GDM1 (cell line): ENCODE results near the gene KLK1.

Experiments used
- DNase-seq: peaks from one replicate; lab custom pipeline; 2025; lab: John Stamatoyannopoulos, UW

The KLK1 gene

DNA sequence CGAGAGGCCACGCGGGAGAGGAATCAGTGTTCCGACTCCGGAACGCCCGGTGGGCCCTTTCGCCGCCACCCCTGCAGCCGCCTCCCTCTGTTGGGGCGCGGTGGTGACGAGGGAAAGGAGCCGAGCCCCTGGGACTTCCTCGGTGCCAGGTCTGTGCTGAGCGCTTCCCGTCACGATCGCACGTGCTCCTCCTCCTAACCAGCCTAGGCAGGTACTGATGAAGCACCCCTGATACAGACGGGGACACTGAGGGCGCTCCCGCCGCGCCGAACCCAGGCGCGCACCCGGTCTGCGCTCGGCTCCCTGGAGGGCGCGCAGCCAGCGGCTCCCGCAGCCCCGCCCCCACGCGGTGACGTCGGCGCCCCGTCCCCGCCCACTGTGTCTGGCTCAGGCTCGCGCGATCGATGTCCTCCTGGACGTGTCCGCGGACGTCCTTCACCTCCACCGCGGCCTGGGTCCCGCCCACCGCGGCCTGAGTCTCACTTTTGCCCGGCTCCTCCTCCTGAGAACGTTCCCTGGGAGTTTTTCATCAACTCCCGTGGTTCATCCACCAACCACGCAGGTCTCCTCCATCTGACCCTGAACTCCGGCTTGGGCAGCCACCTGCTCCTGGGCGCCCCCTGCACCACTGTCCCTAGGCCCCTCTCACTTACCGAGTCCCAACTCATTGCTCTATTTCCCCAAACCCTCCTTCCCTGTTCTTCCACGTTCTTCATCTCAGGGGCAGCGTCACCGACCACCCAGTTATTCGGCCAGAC is 12.4 kb upstream of the KLK1 start:
- DNase-seq, result peak; percentile 24

DNA sequence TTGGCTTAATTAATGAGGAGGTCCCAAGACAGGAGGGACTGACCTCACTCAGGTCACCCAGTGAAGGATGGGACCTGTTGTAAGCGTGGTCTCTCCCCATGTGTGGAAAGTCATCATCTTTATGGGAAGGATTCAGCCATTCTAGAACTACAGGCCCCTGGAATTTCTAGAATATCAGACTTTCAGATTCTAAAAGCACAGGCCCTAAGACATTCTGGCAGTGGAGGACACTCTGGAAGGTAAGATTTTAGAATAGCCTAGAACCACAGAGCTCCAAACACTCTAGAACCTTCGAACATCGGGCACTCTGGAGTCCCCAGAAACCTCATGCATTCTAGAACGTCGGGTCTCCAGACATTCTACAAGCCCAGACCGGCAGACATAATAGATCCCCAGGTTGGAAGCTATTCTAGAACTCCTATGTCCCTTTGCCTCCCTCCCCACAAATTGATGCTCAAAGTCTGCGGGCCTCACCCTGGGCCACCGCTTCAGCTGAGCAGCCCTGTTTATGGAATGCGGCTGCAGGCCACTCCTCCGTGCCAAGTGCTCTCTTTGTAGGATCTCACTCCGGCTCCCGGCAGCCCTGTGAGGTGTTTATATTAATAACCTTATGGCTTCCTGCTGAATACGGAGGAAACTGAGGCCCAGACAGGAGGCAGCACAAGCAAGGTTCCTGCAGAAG is 11.7 kb upstream of the KLK1 start:
- no peak for DNase-seq

- DNase-seq, result no peak
Observed at GRCh38 chr19:50833802-50834167, 10.2 kb upstream of the KLK1 start.

- no peak for DNase-seq
Observed at GRCh38 chr19:50833117-50833801, 9.7 kb upstream of the KLK1 start, which contains the start of gene KLK15. TSS of gene KLK15 (minus strand) at chr19:50833574. CDS start at chr19:50831492, 2,082 bp downstream.

- no peak for DNase-seq
Observed at GRCh38 chr19:50832666-50833065, 9.1 kb upstream of the KLK1 start.

DNA sequence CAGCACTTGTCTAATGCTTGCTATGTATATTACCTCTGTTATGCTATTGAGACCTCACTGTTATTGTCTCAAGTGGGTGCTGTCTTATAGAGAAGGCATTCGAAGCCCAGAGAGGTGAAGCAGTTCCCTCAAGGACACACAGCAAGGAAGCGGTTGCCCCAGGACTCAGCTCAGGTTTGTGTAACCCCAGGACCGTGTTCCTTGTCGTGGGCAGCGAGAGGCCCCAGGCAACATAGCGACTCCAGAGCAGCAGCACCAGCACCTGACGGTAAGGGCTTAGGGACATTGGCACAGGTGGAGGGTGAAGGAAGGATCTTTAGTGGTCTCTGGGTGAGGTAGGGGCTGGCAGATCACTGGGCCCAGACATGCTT is 7.4 kb upstream of the KLK1 start:
- no peak for DNase-seq

- DNase-seq, result no peak
Observed at GRCh38 chr19:50830266-50831025, 6.9 kb upstream of the KLK1 start.

- DNase-seq, result no peak
Observed at GRCh38 chr19:50829801-50830200, 6.2 kb upstream of the KLK1 start.

- DNase-seq, result no peak
Observed at GRCh38 chr19:50827476-50827875, 3.9 kb upstream of the KLK1 start.

DNA sequence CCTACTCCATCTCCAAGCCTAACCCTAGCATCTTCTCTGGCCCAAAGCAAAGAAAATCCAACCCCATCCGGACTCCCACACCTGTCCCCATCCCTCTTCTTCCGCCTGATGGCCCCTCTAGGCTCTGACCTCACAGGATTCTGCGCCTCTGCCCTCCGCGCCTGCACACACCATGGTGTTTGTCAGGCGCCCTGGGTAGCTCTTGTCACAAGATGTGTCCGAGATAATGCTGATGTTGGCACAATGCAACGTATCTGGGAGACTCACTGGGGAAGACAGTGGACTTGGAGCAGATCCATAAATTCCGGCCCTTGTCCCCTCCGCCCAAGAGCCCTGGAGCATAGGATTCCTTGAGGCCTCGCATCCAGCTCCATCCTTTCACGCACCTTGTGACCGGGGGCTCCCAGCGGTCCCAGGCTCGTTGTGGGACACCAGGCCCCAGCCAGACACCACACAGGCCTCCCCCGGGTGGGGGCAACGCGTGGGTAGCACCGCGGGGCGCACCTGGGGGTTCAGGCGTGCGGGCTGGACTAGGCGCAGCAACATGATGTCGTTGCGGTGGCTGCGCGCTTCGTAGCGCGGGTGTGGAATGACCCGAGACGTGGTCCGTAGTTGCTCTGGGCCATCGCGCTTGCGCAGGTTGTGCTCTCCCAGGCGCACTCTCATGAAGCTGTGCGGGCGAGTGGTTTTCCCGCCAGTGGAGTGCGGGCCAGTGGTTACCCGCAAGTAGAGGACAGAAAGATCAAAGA is 3.1 kb upstream of the KLK1 start:
- no peak for DNase-seq

DNA sequence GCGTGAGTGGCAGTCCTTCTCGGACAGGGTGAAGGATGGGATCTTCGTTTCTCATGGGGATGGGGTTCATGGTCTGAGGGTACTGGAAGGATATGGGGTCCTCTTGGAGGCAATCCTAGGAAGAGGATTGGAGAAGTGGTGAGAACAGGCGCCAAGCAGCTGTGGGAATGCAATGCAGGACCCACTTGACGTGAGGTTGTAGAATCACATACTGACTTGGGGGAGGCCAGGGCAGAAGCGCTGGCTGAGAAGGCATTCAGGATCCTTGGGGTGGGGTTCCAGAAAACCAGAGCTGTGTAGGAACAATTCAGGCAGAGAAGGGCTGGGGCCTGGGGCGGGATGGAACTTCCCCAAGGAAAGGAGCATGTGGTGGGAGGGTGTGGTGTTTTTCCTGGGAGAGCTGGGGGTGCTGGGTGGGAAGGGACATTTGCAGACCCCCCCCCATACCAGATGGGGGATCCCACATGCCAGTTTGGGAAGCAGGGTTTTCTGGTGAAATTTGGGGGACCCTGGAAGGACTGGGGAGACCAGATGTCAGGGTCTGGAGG is 852 bp downstream of the KLK1 start:
- no peak for DNase-seq

GRCh38 chr19:50821622-50822021 is 2.0 kb downstream of the KLK1 start:
- DNase-seq, result no peak

GRCh38 chr19:50821248-50821612 is 2.4 kb downstream of the KLK1 start:
- no peak for DNase-seq

GRCh38 chr19:50820549-50821247 is 2.9 kb downstream of the KLK1 start:
- no peak for DNase-seq

GRCh38 chr19:50820086-50820485 is 3.5 kb downstream of the KLK1 start:
- DNase-seq, result no peak

DNA sequence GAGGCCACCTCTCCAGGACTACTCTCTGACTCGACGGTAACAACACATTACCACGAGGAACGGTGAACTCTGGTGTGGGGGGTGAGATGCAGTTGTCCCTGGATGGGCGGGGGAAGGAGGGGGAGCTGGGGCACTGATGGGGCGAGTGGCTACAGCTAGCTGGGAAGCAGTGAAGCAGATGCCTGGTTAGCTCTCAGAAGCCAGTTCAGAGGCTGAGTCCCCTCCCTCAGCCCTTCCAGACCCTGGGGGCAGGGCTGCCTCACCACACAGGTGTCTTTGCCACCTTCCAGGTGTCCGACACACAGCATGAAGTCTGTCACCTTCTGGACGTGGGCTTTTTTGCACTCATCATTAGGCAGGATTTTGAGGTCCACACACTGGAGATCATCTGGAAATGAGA is 4.0 kb downstream of the KLK1 start:
- no peak for DNase-seq

DNA sequence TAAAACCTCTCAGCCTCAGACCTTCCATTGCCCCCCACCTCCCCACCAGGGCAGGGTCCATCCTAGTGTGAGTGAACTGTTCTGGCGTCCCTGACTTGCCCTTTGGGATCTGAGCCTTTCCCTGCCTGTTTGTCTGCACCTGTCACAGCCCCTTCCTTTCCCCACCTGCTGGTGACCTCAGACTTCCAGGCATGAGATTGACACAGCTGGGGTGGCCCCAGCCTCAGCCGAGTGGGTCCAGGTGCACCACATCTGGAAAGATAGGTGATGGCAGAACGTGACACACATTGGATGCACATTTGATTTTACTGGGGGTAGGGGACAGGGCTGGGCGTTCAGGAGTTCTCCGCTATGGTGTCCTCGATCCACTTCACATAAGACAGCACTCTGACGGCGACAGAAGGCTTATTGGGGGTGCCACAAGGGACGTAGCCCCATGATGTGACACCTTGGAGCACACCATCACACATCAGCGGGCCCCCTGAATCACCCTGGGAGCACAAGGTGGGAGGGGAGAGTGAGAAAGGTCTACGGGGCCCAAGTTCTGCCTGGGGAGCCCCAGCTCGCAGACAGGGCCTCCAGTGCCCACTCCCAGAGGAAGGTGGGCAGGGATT is 4.6 kb downstream of the KLK1 start:
- no peak for DNase-seq

- DNase-seq, result no peak
Observed at GRCh38 chr19:50817941-50818858, 5.4 kb downstream of the KLK1 start.

DNA sequence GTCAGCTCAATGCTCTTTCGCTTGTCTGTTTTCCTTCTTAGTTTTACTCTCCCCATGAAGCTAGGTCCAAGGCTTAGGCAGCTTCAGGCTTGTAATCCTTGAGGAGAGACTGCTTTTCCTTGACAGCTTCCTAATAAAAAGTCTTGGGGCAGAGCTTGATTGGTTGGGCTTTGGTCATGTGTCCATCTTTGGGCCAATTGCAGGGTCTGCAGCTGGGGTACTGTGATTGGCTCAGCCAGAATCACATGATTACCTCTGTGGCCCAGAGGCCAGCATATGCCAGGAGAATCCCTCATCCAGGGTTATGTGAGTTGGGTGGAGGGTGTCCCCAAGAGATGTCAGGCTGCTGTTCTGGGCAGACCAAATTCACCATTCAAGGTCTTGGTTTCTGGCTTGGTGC is 8.1 kb downstream of the KLK1 start:
- DNase-seq, result no peak
